T-helper 17 cell (primary cell): ENCODE results near the gene TSPAN18. TPM values are rescaled to one million over a fixed set of nuclear protein-coding genes. Genes with fewer than 3 reads are reported as not detected.

Experiments
- ATAC-seq: fragments of 150-1000 bp; cut with Tn5 transposase; 2 replicates; pipeline ENCODE4 v1.10.0; 2021; ENCODE audit warnings: mild to moderate bottlenecking, moderate library complexity
- DNase-seq, 3 donors: peaks; one replicate each; pipeline versions ENCODE4 v3.0.0 to v3.0.0-alpha.2; 2020 to 2021
- H3K9me3 ChIP-seq: one replicate; pipeline ENCODE4 v1.7.0; 2013; ENCODE audit warnings: low read length, mild to moderate bottlenecking; ENCODE audit not compliant: control insufficient read depth, poor library complexity, severe bottlenecking
- H3K27ac Mint-ChIP-seq: one replicate; pipeline ENCODE4 v1.8.0; 2022; ENCODE audit warnings: mild to moderate bottlenecking, moderate library complexity, mixed read lengths
- H3K27me3 Mint-ChIP-seq: one replicate; pipeline ENCODE4 v1.8.0; 2022; ENCODE audit warnings: mixed read lengths
- H3K36me3 Mint-ChIP-seq: one replicate; pipeline ENCODE4 v1.8.0; 2022; ENCODE audit warnings: low read depth, mixed read lengths
- H3K4me1 Mint-ChIP-seq: one replicate; pipeline ENCODE4 v1.8.0; 2022; ENCODE audit warnings: mild to moderate bottlenecking, mixed read lengths
- H3K4me3 Mint-ChIP-seq: one replicate; pipeline ENCODE4 v1.8.0; 2022; ENCODE audit warnings: mild to moderate bottlenecking, moderate library complexity, mixed read lengths
- total RNA-seq, 4 donors: library from RNA in 2 of 4; stranded (reverse) in 2 of 4; gene quantifications; one replicate each; pipeline ENCODE4 v1.2.3 and lab custom pipeline; 2022 to 2026

Gene TSPAN18
- total RNA-seq, 2 donors from 2014 or later, result 79.8 to 93.2 TPM

DNA sequence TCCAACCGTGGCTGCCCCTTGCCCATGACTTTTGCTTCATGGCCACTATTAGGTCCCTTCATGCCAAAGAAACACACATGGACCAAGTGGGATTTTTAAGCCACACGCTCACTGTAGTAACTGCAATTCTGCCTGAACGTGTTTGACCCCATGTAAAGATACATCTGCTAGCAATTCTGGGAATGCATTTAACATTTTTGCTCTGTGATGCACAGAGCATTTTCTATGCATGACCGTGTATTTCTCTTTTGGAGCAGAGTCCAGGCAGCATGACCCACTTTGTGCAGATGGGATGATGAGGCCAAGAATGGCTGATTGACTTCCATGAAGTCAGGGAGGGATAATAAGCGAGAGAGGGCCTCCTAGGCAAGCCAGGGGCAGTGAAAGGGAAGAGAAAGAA is 115.5 kb downstream of the TSPAN18 start:
- peaks cover 8% of the 10 kb centered on the region for H3K36me3 Mint-ChIP-seq

DNA sequence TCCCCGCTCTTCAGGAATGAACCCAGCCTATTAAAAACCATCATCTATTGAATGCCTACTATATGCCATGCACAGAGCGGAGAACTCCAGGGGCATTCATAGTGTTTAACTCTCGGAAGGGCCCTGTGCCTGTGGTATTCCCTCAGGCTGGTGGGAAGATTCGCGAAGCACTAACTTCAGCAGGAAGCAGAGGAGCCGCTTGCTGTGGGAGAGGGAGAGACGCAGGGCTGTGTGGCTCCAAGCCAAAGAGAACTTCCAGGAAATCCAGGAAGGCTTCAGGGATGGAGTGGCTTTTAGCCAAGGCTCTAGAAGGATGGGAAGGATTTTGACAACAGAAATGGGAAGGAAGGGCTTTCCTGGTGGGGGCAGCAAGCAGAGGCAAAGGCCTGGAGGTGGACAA is 120.1 kb downstream of the TSPAN18 start:
- H3K36me3 Mint-ChIP-seq, result peaks cover 8% of the 10 kb centered on the region
- H3K9me3 ChIP-seq, result peaks cover 4% of the 10 kb centered on the region
- H3K4me3 Mint-ChIP-seq, result no peak overlapping the region
- H3K27ac Mint-ChIP-seq, result no peak overlapping the region
- DNase-seq, result no peak
- H3K4me1 Mint-ChIP-seq, result peaks cover 5% of the 10 kb centered on the region
- no peaks in the 10 kb centered on the region for H3K27me3 Mint-ChIP-seq
- ATAC-seq, result no peak

More for the DNA sequence above, 115.5 kb downstream of the TSPAN18 start:
- H3K9me3 ChIP-seq, result peaks cover 2% of the 10 kb centered on the region
- no peak for ATAC-seq
- H3K4me3 Mint-ChIP-seq, result no peak overlapping the region
- DNase-seq, result no peak
- H3K4me1 Mint-ChIP-seq, result peaks cover under 1% of the 10 kb centered on the region
- H3K27ac Mint-ChIP-seq, result no peak overlapping the region
- no peaks in the 10 kb centered on the region for H3K27me3 Mint-ChIP-seq

DNA sequence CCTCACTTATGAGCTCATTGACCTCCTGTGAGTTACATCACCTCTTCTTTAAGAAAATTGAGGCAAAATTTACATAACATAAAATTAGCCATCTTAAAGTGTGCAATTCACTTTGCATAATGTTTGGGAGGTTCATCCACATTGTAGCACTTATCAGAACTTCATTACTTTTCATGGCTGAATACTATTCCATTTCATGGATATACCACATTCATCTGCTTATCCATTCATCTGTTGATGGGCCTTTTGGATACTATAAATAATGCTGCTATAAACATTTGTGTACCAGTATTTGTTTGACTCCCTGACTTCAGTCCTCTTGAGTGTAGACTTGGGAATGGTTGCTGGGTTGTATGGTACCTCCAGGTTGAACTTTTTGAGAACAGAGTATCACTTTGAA is 120.6 kb downstream of the TSPAN18 start:
- H3K36me3 Mint-ChIP-seq, result peaks cover 8% of the 10 kb centered on the region
- DNase-seq, result no peak
- H3K27ac Mint-ChIP-seq, result no peak overlapping the region

DNA sequence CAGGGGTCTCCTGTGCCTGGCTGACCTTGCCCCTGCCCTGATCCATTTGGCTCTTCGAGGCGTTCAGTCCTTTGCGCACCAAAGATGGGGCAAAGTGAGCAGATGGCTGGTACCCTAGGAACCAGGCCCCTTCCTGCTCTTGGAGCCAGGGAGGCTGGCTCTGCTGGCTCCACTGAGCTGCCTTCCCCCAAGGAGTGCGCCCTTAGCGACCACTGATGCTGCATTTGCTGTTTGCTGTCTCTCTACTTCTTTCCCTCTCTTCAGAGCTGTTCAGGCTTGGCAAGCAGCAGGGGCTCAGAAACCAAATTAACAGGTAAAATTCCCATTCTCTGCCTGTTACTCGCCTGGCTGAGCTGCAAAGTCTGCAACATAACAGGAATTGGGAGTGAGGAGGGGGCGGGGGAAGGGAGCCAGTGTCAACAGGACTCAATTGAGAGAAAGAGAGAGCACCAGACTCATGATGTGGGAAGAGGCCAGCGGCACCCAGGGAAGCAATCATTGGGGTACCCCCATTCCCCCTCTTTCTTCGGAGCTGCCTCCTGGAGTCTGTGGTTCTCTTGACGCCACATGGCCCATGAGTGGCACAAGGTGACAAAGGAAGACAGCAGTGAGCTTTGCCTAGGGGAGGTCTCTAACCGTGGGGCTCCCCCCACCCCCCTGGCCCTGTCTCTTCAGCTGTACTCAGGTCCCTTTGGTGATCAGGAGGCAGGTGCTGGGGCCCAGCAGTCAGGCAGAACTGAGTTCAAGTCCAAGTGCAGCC is 121.6 kb downstream of the TSPAN18 start:
- peaks cover 4% of the 10 kb centered on the region for H3K9me3 ChIP-seq
- Mint-ChIP-seq H3K36me3 (peaks cover 8% of the 10 kb centered on the region), H3K27me3 (no peaks in the 10 kb centered on the region), H3K27ac (no peak overlapping the region), H3K4me3 (no peak overlapping the region), H3K4me1 (peaks cover 14% of the 10 kb centered on the region)
- no peak for DNase-seq
- no peak for ATAC-seq

More for the DNA sequence above, 120.6 kb downstream of the TSPAN18 start:
- H3K9me3 ChIP-seq, result peaks cover 4% of the 10 kb centered on the region
- peaks cover 6% of the 10 kb centered on the region for H3K4me1 Mint-ChIP-seq
- H3K4me3 Mint-ChIP-seq, result no peak overlapping the region
- no peak for ATAC-seq
- no peaks in the 10 kb centered on the region for H3K27me3 Mint-ChIP-seq

DNA sequence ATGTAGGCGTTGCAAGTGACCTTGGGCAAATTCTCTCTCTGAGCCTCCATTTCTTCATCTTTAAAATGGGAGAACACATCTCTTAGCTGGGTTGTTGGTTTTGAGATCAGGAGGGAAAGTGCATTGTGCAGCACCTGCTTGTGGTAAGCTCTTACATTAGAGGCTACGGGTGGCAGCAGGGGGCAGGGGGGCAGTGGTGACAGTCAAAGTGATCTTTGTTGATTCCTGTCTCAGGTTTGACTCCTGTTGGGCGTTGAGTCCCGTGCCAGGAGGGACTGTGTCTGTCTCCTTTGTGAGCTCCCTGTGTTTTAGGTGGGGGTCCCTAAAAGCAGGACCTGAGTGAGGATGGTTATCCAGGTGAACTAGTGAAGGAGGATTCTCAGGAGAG is 122.2 kb downstream of the TSPAN18 start:
- no peak overlapping the region for H3K27ac Mint-ChIP-seq
- H3K36me3 Mint-ChIP-seq, result peaks cover 8% of the 10 kb centered on the region
- no peak for ATAC-seq
- peaks cover 4% of the 10 kb centered on the region for H3K9me3 ChIP-seq
- peaks cover 14% of the 10 kb centered on the region for H3K4me1 Mint-ChIP-seq
- no peaks in the 10 kb centered on the region for H3K27me3 Mint-ChIP-seq
- H3K4me3 Mint-ChIP-seq, result no peak overlapping the region
- DNase-seq, result no peak

DNA sequence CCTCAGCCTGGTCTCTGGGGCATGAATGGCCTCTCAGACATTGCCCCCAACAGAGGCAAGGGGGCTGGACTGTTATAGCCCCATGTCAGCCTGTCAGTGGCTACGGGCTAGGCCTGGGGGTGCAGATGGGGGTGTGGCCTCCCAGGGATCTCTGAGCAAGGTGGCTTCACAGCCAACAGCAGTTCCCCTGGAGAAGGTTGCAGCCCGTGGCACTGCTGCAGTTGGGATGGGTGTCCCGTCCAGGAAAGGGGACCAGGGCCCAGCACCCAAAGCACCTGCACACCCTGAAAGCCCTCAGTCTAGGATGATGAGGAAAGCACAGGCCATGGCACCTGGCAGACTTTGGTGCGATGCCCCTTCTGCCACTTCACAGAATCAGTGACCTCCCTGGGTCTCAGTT is 122.7 kb downstream of the TSPAN18 start:
- Mint-ChIP-seq H3K36me3 (peaks cover 8% of the 10 kb centered on the region), H3K27me3 (no peaks in the 10 kb centered on the region), H3K4me3 (no peak overlapping the region), H3K27ac (no peak overlapping the region), H3K4me1 (peaks cover 14% of the 10 kb centered on the region)
- ATAC-seq (no peak), DNase-seq (no peak)
- peaks cover 4% of the 10 kb centered on the region for H3K9me3 ChIP-seq

DNA sequence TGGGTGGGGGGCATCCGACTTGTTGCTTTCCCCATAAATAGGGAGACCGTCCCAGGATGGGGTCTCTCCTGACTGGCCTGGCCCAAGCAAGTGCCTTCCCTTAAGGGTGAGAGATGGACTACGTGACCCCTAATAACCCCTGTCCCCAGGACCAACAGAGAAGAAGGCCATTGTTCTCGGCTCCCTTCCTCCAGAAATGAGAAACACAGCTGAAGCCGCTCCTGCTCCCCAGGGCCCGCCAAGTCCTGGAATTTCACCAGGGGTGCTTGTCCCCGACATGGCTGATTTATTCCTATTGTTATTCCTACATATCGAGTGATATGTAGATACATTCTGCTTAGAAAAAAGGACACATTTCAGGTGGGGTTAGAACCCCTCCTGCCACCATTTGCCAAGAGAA is 123.2 kb downstream of the TSPAN18 start:
- H3K4me1 Mint-ChIP-seq, result peaks cover 14% of the 10 kb centered on the region
- H3K27me3 Mint-ChIP-seq, result no peaks in the 10 kb centered on the region
- peaks cover 8% of the 10 kb centered on the region for H3K36me3 Mint-ChIP-seq
- DNase-seq, result no peak
- no peak overlapping the region for H3K27ac Mint-ChIP-seq
- no peak for ATAC-seq
- H3K4me3 Mint-ChIP-seq, result no peak overlapping the region
- peaks cover 4% of the 10 kb centered on the region for H3K9me3 ChIP-seq

DNA sequence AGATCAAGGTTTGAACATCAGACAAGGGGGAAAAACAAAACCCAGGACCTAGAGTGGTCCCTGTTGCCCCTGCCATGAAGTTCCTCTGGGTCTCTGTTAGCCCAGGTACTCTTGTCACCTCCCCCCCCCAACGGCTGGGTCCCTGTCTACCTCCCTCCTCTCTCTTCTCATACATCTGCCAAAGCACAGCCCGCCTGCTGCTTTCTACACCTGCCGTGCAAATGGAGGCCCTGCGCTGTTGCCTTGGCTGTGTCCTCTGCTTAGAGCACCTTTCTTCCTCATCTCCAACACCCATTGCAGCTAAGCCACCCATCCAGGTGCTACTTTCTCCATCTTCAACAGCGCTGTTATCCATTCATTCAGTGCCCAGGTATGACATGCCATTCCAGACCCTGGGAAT is 124.7 kb downstream of the TSPAN18 start:
- no peak for DNase-seq
- Mint-ChIP-seq H3K27ac (peak overlapping the region; percentile 21), H3K36me3 (peaks cover 11% of the 10 kb centered on the region), H3K4me1 (peaks cover 18% of the 10 kb centered on the region), H3K4me3 (peak overlapping the region; percentile 63), H3K27me3 (no peaks in the 10 kb centered on the region)
- no peak for ATAC-seq
- peaks cover 4% of the 10 kb centered on the region for H3K9me3 ChIP-seq

DNA sequence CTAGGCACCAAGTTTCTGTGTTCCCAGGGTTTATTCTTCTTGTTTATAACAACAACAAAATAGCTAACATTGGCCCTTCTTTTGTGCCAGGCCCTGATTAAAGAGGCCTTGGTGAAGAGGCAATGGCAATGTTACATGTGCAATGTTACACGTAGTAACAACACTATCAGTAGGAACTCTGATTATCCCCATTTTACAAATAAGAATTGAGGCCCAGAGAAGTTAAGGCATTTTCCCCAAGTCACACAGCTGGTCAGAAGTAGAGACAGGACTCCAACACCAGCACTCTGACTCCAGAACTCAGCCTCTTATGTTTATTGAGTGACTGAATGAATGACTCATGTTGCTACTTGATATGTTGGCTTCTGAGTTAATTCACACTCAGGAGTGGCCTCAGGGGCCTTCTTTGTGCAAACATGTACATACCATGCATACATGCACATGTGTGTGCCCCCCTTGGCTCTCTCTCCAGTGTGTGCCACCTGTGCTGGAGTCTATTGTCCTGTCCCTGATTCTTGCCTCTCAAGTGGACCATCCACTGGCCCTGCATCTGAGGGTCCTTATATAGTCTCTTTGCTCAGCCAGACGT is 125.5 kb downstream of the TSPAN18 start:
- Mint-ChIP-seq H3K27me3 (no peaks in the 10 kb centered on the region), H3K4me1 (peaks cover 20% of the 10 kb centered on the region), H3K27ac (no peak overlapping the region), H3K4me3 (no peak overlapping the region), H3K36me3 (peaks cover 8% of the 10 kb centered on the region)
- DNase-seq (no peak), ATAC-seq (no peak)
- H3K9me3 ChIP-seq, result peaks cover 2% of the 10 kb centered on the region

DNA sequence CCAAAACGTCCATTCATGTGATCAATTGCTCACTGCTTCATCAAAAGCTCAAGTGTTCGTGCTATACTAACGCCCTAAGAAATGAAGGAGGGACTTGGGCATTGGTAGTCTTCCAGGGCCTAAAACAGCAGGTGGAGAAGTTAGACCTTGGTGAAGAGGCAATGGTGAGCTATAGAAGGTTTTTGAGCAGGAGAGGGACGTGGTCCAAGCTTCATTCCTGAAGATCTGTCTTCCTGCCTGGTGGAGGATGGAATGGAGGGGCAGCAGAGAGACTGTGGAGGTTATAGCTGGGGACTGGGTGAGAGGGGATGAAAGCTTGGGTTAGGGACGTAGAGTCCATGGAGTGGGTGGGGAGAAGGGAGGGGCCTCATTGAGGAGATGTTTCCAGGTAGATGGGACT is 126.2 kb downstream of the TSPAN18 start:
- Mint-ChIP-seq H3K4me3 (no peak overlapping the region), H3K4me1 (peaks cover 25% of the 10 kb centered on the region), H3K27me3 (no peaks in the 10 kb centered on the region), H3K36me3 (peaks cover 8% of the 10 kb centered on the region), H3K27ac (no peak overlapping the region)
- H3K9me3 ChIP-seq, result no peaks in the 10 kb centered on the region
- no peak for ATAC-seq
- DNase-seq, result no peak

DNA sequence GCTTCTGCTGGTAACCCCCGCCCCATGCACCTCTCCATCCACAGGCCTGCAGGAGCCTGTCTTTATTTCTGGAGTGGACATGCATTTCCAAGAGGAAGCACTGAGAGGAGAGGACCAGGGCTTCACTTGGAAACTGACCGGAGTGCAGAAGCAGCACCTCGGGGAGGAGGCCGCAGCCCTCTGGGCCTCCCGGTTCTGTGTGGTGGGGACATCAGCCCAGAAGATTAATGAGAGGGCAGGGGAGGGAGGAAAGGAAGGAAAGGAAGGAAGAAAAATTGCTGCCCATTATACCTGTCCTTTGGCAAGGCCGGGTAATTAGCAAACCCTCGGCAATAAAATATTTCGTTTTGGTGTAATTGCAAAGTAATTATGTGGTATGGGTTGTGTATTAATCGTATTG is 126.9 kb downstream of the TSPAN18 start:
- H3K4me1 Mint-ChIP-seq, result peaks cover 32% of the 10 kb centered on the region
- no peak for DNase-seq
- no peaks in the 10 kb centered on the region for H3K9me3 ChIP-seq
- H3K27me3 Mint-ChIP-seq, result no peaks in the 10 kb centered on the region
- no peak for ATAC-seq
- H3K36me3 Mint-ChIP-seq, result peaks cover 8% of the 10 kb centered on the region
- H3K27ac Mint-ChIP-seq, result no peak overlapping the region
- H3K4me3 Mint-ChIP-seq, result no peak overlapping the region

DNA sequence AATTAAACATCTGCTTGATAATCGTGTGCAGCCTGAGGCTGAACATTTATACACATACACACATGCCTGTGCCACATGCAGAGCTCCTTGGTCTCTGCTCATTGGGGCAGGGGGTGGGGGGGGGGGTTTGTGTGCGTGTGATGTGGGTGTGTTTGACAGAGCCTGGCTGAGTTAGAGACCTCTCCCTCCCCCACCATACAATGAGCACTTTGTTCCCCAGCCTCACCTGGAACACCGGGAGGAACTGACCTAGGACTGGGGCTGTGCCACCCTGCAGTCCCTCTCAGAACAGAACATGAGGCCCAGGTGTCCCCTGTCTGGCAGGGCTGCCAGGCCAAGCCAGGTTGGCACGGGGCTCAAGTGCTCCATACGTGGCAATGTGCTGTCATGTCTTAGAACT is 127.3 kb downstream of the TSPAN18 start:
- Mint-ChIP-seq H3K27me3 (no peaks in the 10 kb centered on the region), H3K4me3 (no peak overlapping the region), H3K4me1 (peaks cover 34% of the 10 kb centered on the region), H3K36me3 (peaks cover 8% of the 10 kb centered on the region), H3K27ac (no peak overlapping the region)
- DNase-seq, result no peak
- no peaks in the 10 kb centered on the region for H3K9me3 ChIP-seq
- no peak for ATAC-seq

DNA sequence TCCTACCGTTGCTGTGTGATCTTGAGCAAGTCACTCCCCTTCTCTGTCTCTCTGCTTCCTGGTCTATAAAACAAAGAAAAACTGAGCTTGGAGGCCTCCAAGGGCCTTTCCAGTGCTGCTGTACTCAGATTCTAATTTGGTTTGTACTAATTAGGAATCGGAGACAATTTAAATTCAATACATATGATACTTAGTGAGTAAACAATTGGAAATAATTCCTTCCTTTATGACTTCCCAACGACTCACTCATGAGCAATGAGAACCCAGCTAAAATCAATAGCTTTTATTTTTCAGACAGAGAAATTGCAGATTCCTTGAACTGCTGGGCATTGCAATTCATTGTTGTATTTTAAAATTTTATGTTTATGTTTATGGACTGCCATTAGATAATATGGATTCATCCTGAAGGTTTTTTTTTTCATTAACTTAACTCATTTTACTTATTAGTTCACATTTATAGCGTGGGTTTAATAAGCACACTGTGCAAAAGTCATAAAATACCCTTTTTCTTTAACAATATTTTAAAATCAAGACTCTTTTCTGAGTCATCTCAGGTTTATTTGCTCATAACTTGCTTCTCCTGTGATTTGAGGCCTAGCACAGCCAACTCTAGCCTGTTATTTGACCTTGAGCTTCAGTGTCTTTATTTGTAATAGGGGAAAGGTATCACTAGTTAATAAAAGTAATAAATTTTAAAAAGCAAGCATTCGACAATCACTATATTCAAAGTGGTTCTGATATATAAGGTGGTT is 128.2 kb downstream of the TSPAN18 start:
- ATAC-seq, result no peak
- H3K9me3 ChIP-seq, result no peaks in the 10 kb centered on the region
- Mint-ChIP-seq H3K4me3 (no peak overlapping the region), H3K27ac (peak overlapping the region; percentile 91), H3K4me1 (peaks cover 39% of the 10 kb centered on the region), H3K27me3 (no peaks in the 10 kb centered on the region), H3K36me3 (peaks cover 8% of the 10 kb centered on the region)
- DNase-seq, result no peak
